Measurements from ENCODE around the gene MRPL58. TPM values are rescaled to one million over a fixed set of nuclear protein-coding genes. Genes with fewer than 3 reads are reported as not detected.

MRPL58 gene
- total and polyA plus RNA-seq, 10 of the 15 experiments (the other 5 are each of a cell fraction or from before 2014, with no cell fraction given), result 23.0 to 64.3 (median 51.9) TPM

GRCh38 chr17:75046407-75047289 lies 34.2 kb downstream of the MRPL58 start, which contains the start of the genes ATP5PD and KCTD2 (continued):
- TF ChIP-seq NKRF (conservative IDR thresholded peaks at IDR 0.05), result peak; percentile 80
- peak; percentile 98 for TF ChIP-seq JUND (IDR thresholded peaks at IDR 0.05; ENCODE audit: low read depth, low read length)
- TF ChIP-seq SMAD1 (IDR thresholded peaks at IDR 0.05; ENCODE audit: low read depth, partially characterized antibody), result peak; percentile 75
- no peak for TF ChIP-seq MTA2 (IDR thresholded peaks at IDR 0.05; ENCODE audit: low read depth)
- TF ChIP-seq CEBPZ (IDR thresholded peaks at IDR 0.05; ENCODE audit: low read depth, low read length), result peak; percentile 94
- TF ChIP-seq SREBF1 (IDR thresholded peaks at IDR 0.05; ENCODE audit: low read length), result peak; percentile 86
- TF ChIP-seq BCLAF1 (IDR thresholded peaks at IDR 0.05), result peak; percentile 82
- 0 out of 6 replicates have a peak, but pooled peaks of 1 of the 3 experiments have one; percentile 6 for TF ChIP-seq CTCF (IDR thresholded peaks at IDR 0.05 in 2 of 3, conservative IDR thresholded peaks at IDR 0.05 in 1 of 3; ENCODE audit: control insufficient read depth in 2 of 3, extremely low read depth in 1 of 3, insufficient read depth in 1 of 3, low read depth in 3 of 3, low read length in 3 of 3)
- peak in 1 of 2 experiments; percentile 13; a peak in 1 of 4 replicates for TF ChIP-seq IKZF2 (IDR thresholded peaks at IDR 0.05)
- TF ChIP-seq EP300 (IDR thresholded peaks at IDR 0.05; ENCODE audit: borderline replicate concordance in 1 of 2, control insufficient read depth in 1 of 2, low read depth in 2 of 2, low read length in 2 of 2), result no peak
- no peak for TF ChIP-seq ZBTB4 (CRISPR knock-in tag; IDR thresholded peaks at IDR 0.05)
- peak; percentile 89 for TF ChIP-seq FOXK2 (IDR thresholded peaks at IDR 0.05)
- peak; percentile 60; the same call in 1 of the 2 replicates for TF ChIP-seq TARDBP (IDR thresholded peaks at IDR 0.05; ENCODE audit: borderline replicate concordance)

Measured in GM12878 (cell line).